ENCODE measurements around the gene FRMD8. TPM values are rescaled to one million over a fixed set of nuclear protein-coding genes. Genes with fewer than 3 reads are reported as not detected.

FRMD8 gene
- total and polyA plus RNA-seq, 2 of the 8 experiments (the other 6 are each of a cell fraction or from before 2014, with no cell fraction given): 15.0 to 19.2 TPM

DNA sequence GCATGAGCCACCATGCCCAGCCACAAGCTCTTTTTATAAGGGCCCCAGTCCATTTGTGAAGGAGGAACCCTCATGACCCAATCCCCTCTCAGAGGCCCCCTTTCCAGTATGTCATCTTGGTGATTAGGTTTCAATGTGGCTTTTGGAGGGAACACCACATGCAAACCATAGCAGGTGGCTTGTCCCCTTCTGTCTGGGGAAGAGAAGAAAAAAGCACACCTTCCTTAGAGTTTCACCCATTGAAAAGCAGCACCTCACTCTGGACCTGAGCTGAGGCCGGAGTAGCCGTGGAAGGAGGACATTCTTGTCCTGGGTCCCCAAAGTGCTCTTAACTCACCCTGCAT is 61.6 kb downstream of the FRMD8 start:
- Histone ChIP-seq H3K4me1 (replicated peaks in 1 of 4; ENCODE audit: control insufficient read depth in 3 of 4, insufficient read depth in 4 of 4, low read length in 3 of 4) (no peaks in the 10 kb centered on the region; a peak in 4 of 7 replicates), H2BK120ac (replicated peaks; ENCODE audit: low read depth, low read length) (no peak overlapping the region), H4K91ac (replicated peaks; ENCODE audit: insufficient read length, low read length) (no peak overlapping the region), H4K20me1 (replicated peaks in 1 of 2; ENCODE audit: control insufficient read depth in 1 of 2, insufficient read depth in 2 of 2, low read length in 2 of 2) (no peaks in the 10 kb centered on the region), H3K4me3 (ENCODE audit: extremely low read depth in 1 of 4, insufficient read depth in 2 of 4, low read depth in 3 of 4, low read length in 4 of 4) (no peak overlapping the region), H3K27ac (ENCODE audit: low read depth, low read length) (no peak overlapping the region), H3K9ac (replicated peaks in 1 of 4; ENCODE audit: extremely low read depth in 1 of 4, low read depth in 3 of 4, low read length in 3 of 4) (no peak overlapping the region), H3K18ac (ENCODE audit: extremely low read depth, low read length) (no peak overlapping the region), H2AFZ (ENCODE audit: low read length) (no peak overlapping the region), H3K79me1 (ENCODE audit: low read depth, low read length) (no peaks in the 10 kb centered on the region), H4K5ac (ENCODE audit: insufficient read length, low read depth, low read length) (no peak overlapping the region), H3K4me2 (ENCODE audit: insufficient read depth in 1 of 2, low read depth in 2 of 2, low read length in 2 of 2) (no peak overlapping the region), H3K79me2 (ENCODE audit: control insufficient read depth in 1 of 2, insufficient read depth in 2 of 2, low read length in 2 of 2) (no peaks in the 10 kb centered on the region), H3K14ac (ENCODE audit: insufficient read length) (no peak overlapping the region), H3K9me3 (ENCODE audit: insufficient read depth in 2 of 2, low read depth in 1 of 2, low read length in 1 of 2) (peaks cover 0 to 6% of the 10 kb centered on the region in 2 experiments; a peak in 1 of 4 replicates), H4K8ac (ENCODE audit: extremely low read depth, insufficient read depth, low read length) (no peak overlapping the region), H3K36me3 (ENCODE audit: control insufficient read depth in 2 of 4, insufficient read depth in 4 of 4, low read length in 3 of 4) (no peaks in the 10 kb centered on the region), H2BK12ac (ENCODE audit: low read depth, low read length) (no peak overlapping the region), H3K23ac (ENCODE audit: insufficient read length) (no peak overlapping the region), H2BK15ac (ENCODE audit: low read length) (no peak overlapping the region), H2BK20ac (ENCODE audit: low read length) (no peak overlapping the region), H3K27me3 (replicated peaks in 1 of 4; ENCODE audit: control insufficient read depth in 3 of 4, extremely low read depth in 1 of 4, insufficient read depth in 3 of 4, low read length in 3 of 4) (no peaks in the 10 kb centered on the region), H3K4ac (replicated peaks; ENCODE audit: insufficient read length, low read depth, low read length) (no peak overlapping the region), H3K23me2 (ENCODE audit: low read depth, low read length) (no peaks in the 10 kb centered on the region; the same call in 1 of the 2 replicates), H2BK5ac (ENCODE audit: low read depth, low read length) (no peak overlapping the region), H2AK5ac (ENCODE audit: low read depth, low read length) (no peak overlapping the region), H3K56ac (replicated peaks; ENCODE audit: insufficient read length, low read depth, low read length) (no peak overlapping the region)
- no peak for DNase-seq (ENCODE audit: low read depth in 1 of 2, low spot score in 2 of 2)
- ChIA-PET POLR2A (ENCODE audit: partially characterized antibody) (interaction anchor here (1.6 to 9.4 kb wide), 6 partner anchors 11 to 61 kb away, joined by 5 to 79 read pairs (median 12); partner anchors contain the start of genes MALAT1 and NEAT1), CTCF (ENCODE audit: partially characterized antibody) (interaction anchor here (1.4 to 5.4 kb wide), 5 partner anchors 21 to 78 kb away, joined by 3 to 42 read pairs (median 7); no protein-coding TSS in a partner anchor)
- no peak for FAIRE-seq
- 100% methylated on average over 1 of the region's 2 CpGs; no CpG with 5 or more reads in 1 of the 2 experiments for WGBS, 2 experiments (ENCODE audit: extremely low coverage in 1 of 2, insufficient coverage in 1 of 2, insufficient read length in 1 of 2, insufficient replicate concordance in 2 of 2, low coverage in 1 of 2, low lambda C conversion rate in 2 of 2, missing lambda C conversion rate in 1 of 2)
- TF ChIP-seq CEBPB (IDR thresholded peaks at IDR 0.05; ENCODE audit: low read depth, low read length) (no peak), BRCA1 (IDR thresholded peaks at IDR 0.05; ENCODE audit: low read depth, low read length) (no peak), CREB1 (IDR thresholded peaks at IDR 0.05) (no peak), SP1 (IDR thresholded peaks at IDR 0.05; ENCODE audit: low read depth, low read length) (no peak), NANOG (IDR thresholded peaks at IDR 0.05; ENCODE audit: insufficient read depth, low read depth, low read length, poor library complexity, severe bottlenecking) (no peak)

All from H1 (cell line).